A549 (cell line): Measurements from ENCODE around the gene PRPSAP1.

Experiments used
- NPAS2 ChIP-seq: fragments of 250-450 bp; sonication (Bioruptor Pico); IDR thresholded peaks from 2 replicates; pipeline ENCODE4 v1.8.0; 2022; ENCODE audit warnings: mild to moderate bottlenecking, moderate library complexity, borderline replicate concordance
- POLR2A ChIP-seq: IDR thresholded peaks from 2 replicates; pipeline ENCODE4 v1.6.1; 2012; ENCODE audit warnings: mild to moderate bottlenecking, low read length

DNA sequence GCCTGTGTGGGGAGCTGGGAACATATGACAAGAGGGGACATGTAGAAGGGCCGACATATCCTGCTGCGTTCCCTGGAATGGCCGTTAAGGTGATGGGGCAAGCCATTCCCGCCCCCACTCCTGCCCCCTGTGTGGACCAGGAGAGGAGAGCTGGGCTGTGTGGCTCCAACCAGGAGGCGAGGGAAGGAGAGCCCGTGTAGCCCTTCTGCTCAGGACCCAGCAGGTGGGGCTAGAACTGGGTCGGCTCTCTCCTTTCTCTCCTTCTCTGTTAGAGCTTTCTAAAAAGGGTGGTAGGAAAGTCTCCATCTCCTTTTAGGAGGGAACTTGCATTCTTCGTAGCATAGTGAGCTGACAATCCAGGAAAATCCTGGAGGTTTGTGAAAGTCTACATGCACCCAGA, 43.5 kb upstream of the PRPSAP1 start:
- TF ChIP-seq NPAS2 (no peak), POLR2A (no peak)
